ENCODE data around the gene ATP1B3.

The ATP1B3 gene

GRCh38 chr3:141860766-141861513 is 15.5 kb upstream of the ATP1B3 start:
- no peak for TF ChIP-seq CTCF (IDR thresholded peaks at IDR 0.05; ENCODE audit: insufficient read depth, missing control alignments)
- FAIRE-seq (no peak), DNase-seq (ENCODE audit: insufficient read length, low spot score) (no peak)

GRCh38 chr3:141862279-141862816 is 14.1 kb upstream of the ATP1B3 start:
- DNase-seq (ENCODE audit: insufficient read length, low spot score) (no peak), FAIRE-seq (no peak)
- no peak for TF ChIP-seq CTCF (IDR thresholded peaks at IDR 0.05; ENCODE audit: insufficient read depth, missing control alignments)

GRCh38 chr3:141863491-141863890 is 13.0 kb upstream of the ATP1B3 start:
- DNase-seq (ENCODE audit: insufficient read length, low spot score) (no peak), FAIRE-seq (no peak)

GRCh38 chr3:141864281-141864970 is 12.0 kb upstream of the ATP1B3 start:
- FAIRE-seq (no peak), DNase-seq (ENCODE audit: insufficient read length, low spot score) (no peak)
- TF ChIP-seq CTCF (IDR thresholded peaks at IDR 0.05; ENCODE audit: insufficient read depth, missing control alignments), result no peak

More at GRCh38 chr3:141863491-141863890, 13.0 kb upstream of the ATP1B3 start:
- no peak for TF ChIP-seq CTCF (IDR thresholded peaks at IDR 0.05; ENCODE audit: insufficient read depth, missing control alignments)

GRCh38 chr3:141865101-141865500 is 11.3 kb upstream of the ATP1B3 start:
- no peak for TF ChIP-seq CTCF (IDR thresholded peaks at IDR 0.05; ENCODE audit: insufficient read depth, missing control alignments)
- FAIRE-seq (no peak), DNase-seq (ENCODE audit: insufficient read length, low spot score) (no peak)

- FAIRE-seq, result no peak
- no peak for TF ChIP-seq CTCF (IDR thresholded peaks at IDR 0.05; ENCODE audit: insufficient read depth, missing control alignments)
- DNase-seq (ENCODE audit: insufficient read length, low spot score), result no peak
These were observed 6.3 kb upstream of the ATP1B3 start for GRCh38 chr3:141870091-141870687.
